ENCODE measurements around the gene GALR1.

Gene GALR1

GRCh38 chr18:77320971-77321559, 71.4 kb downstream of the GALR1 start:
- H3K27me3 ChIP-seq (replicated peaks; ENCODE audit: insufficient read depth, low read length): no peaks in the 10 kb centered on the region
- no peak overlapping the region for H3K4me3 ChIP-seq (ENCODE audit: low read length)
- no peak overlapping the region for H3K4me2 ChIP-seq (ENCODE audit: low read depth, low read length)
- H3K9ac ChIP-seq (ENCODE audit: low read length): no peak overlapping the region
- no peaks in the 10 kb centered on the region for H3K79me2 ChIP-seq (ENCODE audit: low read length)
- TF ChIP-seq EZH2phosphoT487 (IDR thresholded peaks at IDR 0.05; ENCODE audit: low read length) (no peak), EZH2 (optimal IDR thresholded peaks at IDR 0.05; ENCODE audit: low read depth, low read length) (no peak), CTCF (IDR thresholded peaks at IDR 0.05; ENCODE audit: low read length) (no peak)
- H3K36me3 ChIP-seq (replicated peaks; ENCODE audit: insufficient read depth, low read length): no peaks in the 10 kb centered on the region
- no peaks in the 10 kb centered on the region for H3K9me3 ChIP-seq (replicated peaks; ENCODE audit: insufficient read depth, low read length)
- no peak overlapping the region for H3K27ac ChIP-seq (ENCODE audit: low read length)
- H3K4me1 ChIP-seq (ENCODE audit: low read length): no peaks in the 10 kb centered on the region
- H3K9me2 ChIP-seq (replicated peaks; ENCODE audit: insufficient read depth, low read length): no peaks in the 10 kb centered on the region
- DNase-seq: no peak
- no peaks in the 10 kb centered on the region for H3F3A ChIP-seq (ENCODE audit: insufficient read depth, low read length)
- no peak overlapping the region for H2AFZ ChIP-seq (ENCODE audit: low read length)
- no peaks in the 10 kb centered on the region for H4K20me1 ChIP-seq (ENCODE audit: insufficient read depth, low read length)

GRCh38 chr18:77321823-77322805, 72.5 kb downstream of the GALR1 start:
- no peaks in the 10 kb centered on the region for H3K27me3 ChIP-seq (replicated peaks; ENCODE audit: insufficient read depth, low read length)
- H2AFZ ChIP-seq (ENCODE audit: low read length): no peak overlapping the region
- no peak for TF ChIP-seq EZH2 (optimal IDR thresholded peaks at IDR 0.05; ENCODE audit: low read depth, low read length)
- TF ChIP-seq EZH2phosphoT487 (IDR thresholded peaks at IDR 0.05; ENCODE audit: low read length): no peak
- no peak for TF ChIP-seq CTCF (IDR thresholded peaks at IDR 0.05; ENCODE audit: low read length)
- H3F3A ChIP-seq (ENCODE audit: insufficient read depth, low read length): no peaks in the 10 kb centered on the region
- H3K9ac ChIP-seq (ENCODE audit: low read length): no peak overlapping the region
- H3K36me3 ChIP-seq (replicated peaks; ENCODE audit: insufficient read depth, low read length): no peaks in the 10 kb centered on the region
- H3K4me3 ChIP-seq (ENCODE audit: low read length): no peak overlapping the region
- no peaks in the 10 kb centered on the region for H3K9me2 ChIP-seq (replicated peaks; ENCODE audit: insufficient read depth, low read length)
- no peaks in the 10 kb centered on the region for H4K20me1 ChIP-seq (ENCODE audit: insufficient read depth, low read length)
- DNase-seq: no peak
- H3K4me2 ChIP-seq (ENCODE audit: low read depth, low read length): no peak overlapping the region
- no peaks in the 10 kb centered on the region for H3K79me2 ChIP-seq (ENCODE audit: low read length)
- H3K27ac ChIP-seq (ENCODE audit: low read length): no peak overlapping the region
- no peaks in the 10 kb centered on the region for H3K9me3 ChIP-seq (replicated peaks; ENCODE audit: insufficient read depth, low read length)
- no peaks in the 10 kb centered on the region for H3K4me1 ChIP-seq (ENCODE audit: low read length)

GRCh38 chr18:77323640-77324299, 74.1 kb downstream of the GALR1 start:
- Histone ChIP-seq H3K27me3 (replicated peaks; ENCODE audit: insufficient read depth, low read length) (no peaks in the 10 kb centered on the region), H3K79me2 (ENCODE audit: low read length) (no peaks in the 10 kb centered on the region), H3K9ac (ENCODE audit: low read length) (no peak overlapping the region), H3K4me1 (ENCODE audit: low read length) (no peaks in the 10 kb centered on the region), H3K4me2 (ENCODE audit: low read depth, low read length) (no peak overlapping the region), H2AFZ (ENCODE audit: low read length) (no peak overlapping the region), H3K27ac (ENCODE audit: low read length) (no peak overlapping the region), H3F3A (ENCODE audit: insufficient read depth, low read length) (no peaks in the 10 kb centered on the region), H4K20me1 (ENCODE audit: insufficient read depth, low read length) (no peaks in the 10 kb centered on the region), H3K36me3 (replicated peaks; ENCODE audit: insufficient read depth, low read length) (no peaks in the 10 kb centered on the region), H3K9me3 (replicated peaks; ENCODE audit: insufficient read depth, low read length) (no peaks in the 10 kb centered on the region), H3K9me2 (replicated peaks; ENCODE audit: insufficient read depth, low read length) (no peaks in the 10 kb centered on the region), H3K4me3 (ENCODE audit: low read length) (no peak overlapping the region)
- no peak for DNase-seq
- TF ChIP-seq CTCF (IDR thresholded peaks at IDR 0.05; ENCODE audit: low read length) (no peak), EZH2 (optimal IDR thresholded peaks at IDR 0.05; ENCODE audit: low read depth, low read length) (no peak)
